HepG2 (cell line): ENCODE measurements around the gene TUBB2B. TPM values are rescaled to one million over a fixed set of nuclear protein-coding genes. Genes with fewer than 3 reads are reported as not detected.
A peak's percentile ranks its signal among the peaks of the same experiment; 100 is the strongest.

Experiments used
- CEBPB ChIP-seq: IDR thresholded peaks from 2 replicates; pipeline ENCODE4 v1.6.1; 2011; ENCODE audit warnings: low read depth, low read length, improper control_type of control experiment, borderline replicate concordance
- CREB1 ChIP-seq, 2 experiments: fragments of 450-650 bp in 1 of 2; IDR thresholded peaks; 2 replicates each; pipeline ENCODE4 v1.6.1; 2016 to 2017; ENCODE audit warnings: control low read depth in 1 of 2, mild to moderate bottlenecking in 1 of 2, missing compliant biosample characterization in 1 of 2, missing genetic modification characterization in 1 of 2
- ELF1 ChIP-seq: sonication (generic); formaldehyde crosslinking; IDR thresholded peaks from 2 replicates; pipeline ENCODE4 v1.4.0; 2020; ENCODE audit warnings: missing genetic modification reagents
- ELF3 ChIP-seq: IDR thresholded peaks from 2 replicates; pipeline ENCODE4 v1.6.1; 2016; ENCODE audit warnings: missing genetic modification reagents, missing compliant biosample characterization
- KAT8 ChIP-seq: IDR thresholded peaks from 2 replicates; pipeline ENCODE4 v1.6.1; 2016; ENCODE audit warnings: missing genetic modification reagents, missing compliant biosample characterization
- KLF6 ChIP-seq: IDR thresholded peaks from 2 replicates; pipeline ENCODE4 v1.8.0; 2016; ENCODE audit warnings: missing biosample characterization, missing genetic modification reagents
- MZF1 ChIP-seq: sonication (generic); formaldehyde crosslinking; IDR thresholded peaks from 2 replicates; pipeline ENCODE4 v1.8.1; 2023; ENCODE audit warnings: mild to moderate bottlenecking, missing genetic modification reagents, borderline replicate concordance
- POLR2G ChIP-seq: fragments of 200-400 bp; formaldehyde crosslinking; IDR thresholded peaks from 2 replicates; pipeline ENCODE4 v1.6.1; 2018; ENCODE audit warnings: mild to moderate bottlenecking, low read depth, low read length, moderate library complexity
- RAD21 ChIP-seq: fragments of 450-650 bp; formaldehyde crosslinking; IDR thresholded peaks from 2 replicates; pipeline ENCODE4 v1.5.0; 2020; ENCODE audit warnings: mild to moderate bottlenecking
- SALL1 ChIP-seq: sonication (generic); formaldehyde crosslinking; IDR thresholded peaks from 2 replicates; pipeline ENCODE4 v1.8.0; 2022; ENCODE audit warnings: mild to moderate bottlenecking, missing genetic modification reagents
- ZNF12 ChIP-seq: sonication (generic); formaldehyde crosslinking; IDR thresholded peaks from 2 replicates; pipeline ENCODE4 v1.5.0; 2020; ENCODE audit warnings: missing genetic modification reagents
- ZNF292 ChIP-seq: sonication (generic); formaldehyde crosslinking; IDR thresholded peaks from 2 replicates; pipeline ENCODE4 v1.8.1; 2022; ENCODE audit warnings: mild to moderate bottlenecking, low read depth, missing genetic modification reagents, borderline replicate concordance
- ZSCAN20 ChIP-seq: sonication (generic); formaldehyde crosslinking; IDR thresholded peaks from 2 replicates; pipeline ENCODE4 v1.4.0; 2020; ENCODE audit warnings: missing genetic modification reagents, mild to moderate bottlenecking, borderline replicate concordance
- ZSCAN9 ChIP-seq: IDR thresholded peaks from 2 replicates; pipeline ENCODE4 v1.6.1; 2016; ENCODE audit warnings: borderline replicate concordance
- polyA plus RNA-seq, 8 experiments: library from polyadenylated mRNA; depleted of rRNA in 3 of 8; stranded (reverse) in 7 of 8; unstranded in 1 of 8; fragments of >200 nt; fragmentation: Illumina TruSeq in 4 of 8; extraction: Trizol in 4 of 8; gene quantifications; 2 replicates each; pipeline versions ENCODE4 v1.2.1 to v1.2.3, GENCODE V29; 2011 to 2016; ENCODE audit warnings: low read depth in 4 of 8, missing spikeins in 1 of 8, mixed read lengths in 1 of 8; ENCODE audit not compliant: insufficient read depth in 1 of 8
- total RNA-seq, 5 experiments: library from RNA; depleted of rRNA; stranded (reverse); fragments of >200 nt; fragmentation: Illumina TruSeq; extraction: Trizol; gene quantifications; 2 replicates each; pipeline ENCODE4 v1.2.3, GENCODE V29; 2016; ENCODE audit warnings: low read depth in 1 of 5
- TF ChIP-seq, protein P1 (sequence below): sonication (generic); formaldehyde crosslinking; IDR thresholded peaks from 2 replicates; pipeline ENCODE4 v1.5.0; 2020; ENCODE audit warnings: mild to moderate bottlenecking, missing genetic modification reagents, borderline replicate concordance
- TF ChIP-seq, protein P2 (sequence below): sonication (generic); formaldehyde crosslinking; IDR thresholded peaks from 2 replicates; pipeline ENCODE4 v1.5.1; 2020; ENCODE audit warnings: mild to moderate bottlenecking, missing genetic modification reagents, moderate library complexity

TUBB2B gene
- total and polyA plus RNA-seq, 2 of the 13 experiments (the other 11 are each of a cell fraction or from before 2014, with no cell fraction given): 10.3 to 23.6 TPM

DNA sequence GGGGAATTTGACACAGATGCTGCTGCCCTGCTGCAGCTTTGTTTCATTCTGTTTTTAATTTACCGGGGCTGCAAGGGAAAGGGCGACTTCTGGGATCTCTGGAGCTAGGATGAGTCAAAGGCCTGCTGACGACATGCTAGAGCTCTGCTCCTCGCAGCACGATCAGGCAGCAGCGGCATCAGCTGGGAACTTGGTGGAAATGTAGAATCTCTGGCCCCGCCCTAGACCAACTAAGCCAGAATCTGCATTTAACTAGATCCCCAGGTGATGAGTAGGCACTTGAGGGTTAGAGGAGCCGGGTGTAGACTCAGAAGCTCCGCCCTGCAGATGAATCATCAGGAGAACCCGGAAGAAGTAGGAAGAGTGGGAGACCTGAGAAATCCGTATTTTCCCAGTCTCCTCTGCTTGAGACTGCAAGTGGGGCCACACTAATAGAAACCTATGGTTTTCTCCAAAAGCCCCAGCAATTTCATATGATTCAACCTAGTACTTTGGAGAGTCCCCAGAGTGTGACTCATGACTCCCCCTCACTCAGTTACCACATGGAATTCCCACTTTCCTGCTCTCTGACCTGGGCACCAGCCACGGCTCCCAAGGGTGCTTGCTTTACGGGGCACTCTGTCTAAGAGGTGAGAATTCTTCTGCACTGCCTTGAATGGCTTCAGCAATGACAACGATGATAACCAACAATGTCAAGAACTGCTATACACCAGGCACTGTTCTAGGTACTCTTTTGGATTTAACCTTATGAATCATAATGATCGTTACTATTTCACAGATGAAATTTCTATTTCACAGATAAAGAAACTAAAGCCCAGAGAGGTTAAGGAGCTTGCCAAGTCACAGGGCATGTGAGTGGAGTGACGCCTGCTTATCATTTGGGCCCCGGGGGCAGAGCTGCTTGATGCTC lies 18.1 kb downstream of the TUBB2B start (continued):
- TF ChIP-seq, protein P1, sequence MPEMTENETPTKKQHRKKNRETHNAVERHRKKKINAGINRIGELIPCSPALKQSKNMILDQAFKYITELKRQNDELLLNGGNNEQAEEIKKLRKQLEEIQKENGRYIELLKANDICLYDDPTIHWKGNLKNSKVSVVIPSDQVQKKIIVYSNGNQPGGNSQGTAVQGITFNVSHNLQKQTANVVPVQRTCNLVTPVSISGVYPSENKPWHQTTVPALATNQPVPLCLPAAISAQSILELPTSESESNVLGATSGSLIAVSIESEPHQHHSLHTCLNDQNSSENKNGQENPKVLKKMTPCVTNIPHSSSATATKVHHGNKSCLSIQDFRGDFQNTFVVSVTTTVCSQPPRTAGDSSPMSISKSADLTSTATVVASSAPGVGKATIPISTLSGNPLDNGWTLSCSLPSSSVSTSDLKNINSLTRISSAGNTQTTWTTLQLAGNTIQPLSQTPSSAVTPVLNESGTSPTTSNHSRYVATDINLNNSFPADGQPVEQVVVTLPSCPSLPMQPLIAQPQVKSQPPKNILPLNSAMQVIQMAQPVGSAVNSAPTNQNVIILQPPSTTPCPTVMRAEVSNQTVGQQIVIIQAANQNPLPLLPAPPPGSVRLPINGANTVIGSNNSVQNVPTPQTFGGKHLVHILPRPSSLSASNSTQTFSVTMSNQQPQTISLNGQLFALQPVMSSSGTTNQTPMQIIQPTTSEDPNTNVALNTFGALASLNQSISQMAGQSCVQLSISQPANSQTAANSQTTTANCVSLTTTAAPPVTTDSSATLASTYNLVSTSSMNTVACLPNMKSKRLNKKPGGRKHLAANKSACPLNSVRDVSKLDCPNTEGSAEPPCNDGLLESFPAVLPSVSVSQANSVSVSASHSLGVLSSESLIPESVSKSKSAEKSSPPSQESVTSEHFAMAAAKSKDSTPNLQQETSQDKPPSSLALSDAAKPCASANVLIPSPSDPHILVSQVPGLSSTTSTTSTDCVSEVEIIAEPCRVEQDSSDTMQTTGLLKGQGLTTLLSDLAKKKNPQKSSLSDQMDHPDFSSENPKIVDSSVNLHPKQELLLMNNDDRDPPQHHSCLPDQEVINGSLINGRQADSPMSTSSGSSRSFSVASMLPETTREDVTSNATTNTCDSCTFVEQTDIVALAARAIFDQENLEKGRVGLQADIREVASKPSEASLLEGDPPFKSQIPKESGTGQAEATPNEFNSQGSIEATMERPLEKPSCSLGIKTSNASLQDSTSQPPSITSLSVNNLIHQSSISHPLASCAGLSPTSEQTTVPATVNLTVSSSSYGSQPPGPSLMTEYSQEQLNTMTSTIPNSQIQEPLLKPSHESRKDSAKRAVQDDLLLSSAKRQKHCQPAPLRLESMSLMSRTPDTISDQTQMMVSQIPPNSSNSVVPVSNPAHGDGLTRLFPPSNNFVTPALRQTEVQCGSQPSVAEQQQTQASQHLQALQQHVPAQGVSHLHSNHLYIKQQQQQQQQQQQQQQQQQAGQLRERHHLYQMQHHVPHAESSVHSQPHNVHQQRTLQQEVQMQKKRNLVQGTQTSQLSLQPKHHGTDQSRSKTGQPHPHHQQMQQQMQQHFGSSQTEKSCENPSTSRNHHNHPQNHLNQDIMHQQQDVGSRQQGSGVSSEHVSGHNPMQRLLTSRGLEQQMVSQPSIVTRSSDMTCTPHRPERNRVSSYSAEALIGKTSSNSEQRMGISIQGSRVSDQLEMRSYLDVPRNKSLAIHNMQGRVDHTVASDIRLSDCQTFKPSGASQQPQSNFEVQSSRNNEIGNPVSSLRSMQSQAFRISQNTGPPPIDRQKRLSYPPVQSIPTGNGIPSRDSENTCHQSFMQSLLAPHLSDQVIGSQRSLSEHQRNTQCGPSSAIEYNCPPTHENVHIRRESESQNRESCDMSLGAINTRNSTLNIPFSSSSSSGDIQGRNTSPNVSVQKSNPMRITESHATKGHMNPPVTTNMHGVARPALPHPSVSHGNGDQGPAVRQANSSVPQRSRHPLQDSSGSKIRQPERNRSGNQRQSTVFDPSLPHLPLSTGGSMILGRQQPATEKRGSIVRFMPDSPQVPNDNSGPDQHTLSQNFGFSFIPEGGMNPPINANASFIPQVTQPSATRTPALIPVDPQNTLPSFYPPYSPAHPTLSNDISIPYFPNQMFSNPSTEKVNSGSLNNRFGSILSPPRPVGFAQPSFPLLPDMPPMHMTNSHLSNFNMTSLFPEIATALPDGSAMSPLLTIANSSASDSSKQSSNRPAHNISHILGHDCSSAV: no peak
- 0 out of 2 replicates have a peak, but pooled peaks have one; percentile 20 for TF ChIP-seq RAD21 (CRISPR knock-in tag)
- TF ChIP-seq CREB1 (IDR thresholded peaks at IDR 0.05): peak; percentile 47; the same call in 1 of the 2 replicates
- TF ChIP-seq CREB1 (CRISPR knock-in tag; IDR thresholded peaks at IDR 0.05): no peak; the same call in 1 of the 2 replicates
- TF ChIP-seq ELF3 (CRISPR knock-in tag): peak; percentile 52
- peak; percentile 50; the same call in 1 of the 2 replicates for TF ChIP-seq ZNF292 (CRISPR knock-in tag)
- TF ChIP-seq ELF1 (CRISPR knock-in tag): peak; percentile 79
- 0 out of 2 replicates have a peak, but pooled peaks have one; percentile 39 for TF ChIP-seq ZSCAN9 (CRISPR knock-in tag)
- TF ChIP-seq CEBPB: no peak
- 0 out of 2 replicates have a peak, but pooled peaks have one; percentile 36 for TF ChIP-seq POLR2G
- TF ChIP-seq, protein P2, sequence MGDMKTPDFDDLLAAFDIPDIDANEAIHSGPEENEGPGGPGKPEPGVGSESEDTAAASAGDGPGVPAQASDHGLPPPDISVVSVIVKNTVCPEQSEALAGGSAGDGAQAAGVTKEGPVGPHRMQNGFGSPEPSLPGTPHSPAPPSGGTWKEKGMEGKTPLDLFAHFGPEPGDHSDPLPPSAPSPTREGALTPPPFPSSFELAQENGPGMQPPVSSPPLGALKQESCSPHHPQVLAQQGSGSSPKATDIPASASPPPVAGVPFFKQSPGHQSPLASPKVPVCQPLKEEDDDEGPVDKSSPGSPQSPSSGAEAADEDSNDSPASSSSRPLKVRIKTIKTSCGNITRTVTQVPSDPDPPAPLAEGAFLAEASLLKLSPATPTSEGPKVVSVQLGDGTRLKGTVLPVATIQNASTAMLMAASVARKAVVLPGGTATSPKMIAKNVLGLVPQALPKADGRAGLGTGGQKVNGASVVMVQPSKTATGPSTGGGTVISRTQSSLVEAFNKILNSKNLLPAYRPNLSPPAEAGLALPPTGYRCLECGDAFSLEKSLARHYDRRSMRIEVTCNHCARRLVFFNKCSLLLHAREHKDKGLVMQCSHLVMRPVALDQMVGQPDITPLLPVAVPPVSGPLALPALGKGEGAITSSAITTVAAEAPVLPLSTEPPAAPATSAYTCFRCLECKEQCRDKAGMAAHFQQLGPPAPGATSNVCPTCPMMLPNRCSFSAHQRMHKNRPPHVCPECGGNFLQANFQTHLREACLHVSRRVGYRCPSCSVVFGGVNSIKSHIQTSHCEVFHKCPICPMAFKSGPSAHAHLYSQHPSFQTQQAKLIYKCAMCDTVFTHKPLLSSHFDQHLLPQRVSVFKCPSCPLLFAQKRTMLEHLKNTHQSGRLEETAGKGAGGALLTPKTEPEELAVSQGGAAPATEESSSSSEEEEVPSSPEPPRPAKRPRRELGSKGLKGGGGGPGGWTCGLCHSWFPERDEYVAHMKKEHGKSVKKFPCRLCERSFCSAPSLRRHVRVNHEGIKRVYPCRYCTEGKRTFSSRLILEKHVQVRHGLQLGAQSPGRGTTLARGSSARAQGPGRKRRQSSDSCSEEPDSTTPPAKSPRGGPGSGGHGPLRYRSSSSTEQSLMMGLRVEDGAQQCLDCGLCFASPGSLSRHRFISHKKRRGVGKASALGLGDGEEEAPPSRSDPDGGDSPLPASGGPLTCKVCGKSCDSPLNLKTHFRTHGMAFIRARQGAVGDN (CRISPR knock-in tag): peak; percentile 40; the same call in 1 of the 2 replicates
- TF ChIP-seq KLF6 (CRISPR knock-in tag): no peak
- 0 out of 2 replicates have a peak, but pooled peaks have one; percentile 60 for TF ChIP-seq ZSCAN20 (CRISPR knock-in tag)
- TF ChIP-seq MZF1 (CRISPR knock-in tag): peak; percentile 99
- TF ChIP-seq KAT8: peak; percentile 71
- peak; percentile 98 for TF ChIP-seq ZNF12 (CRISPR knock-in tag)
- peak; percentile 40; the same call in 1 of the 2 replicates for TF ChIP-seq SALL1 (CRISPR knock-in tag)
